Measurements from ENCODE around the gene DNAI4. TPM values are rescaled to one million over a fixed set of nuclear protein-coding genes. Genes with fewer than 3 reads are reported as not detected.

Gene DNAI4
- total RNA-seq, 1 experiment from 2014 or later, result 2.1 TPM

- TF ChIP-seq USF1 (CRISPR knock-in tag; IDR thresholded peaks at IDR 0.05), result no peak; the same call in 1 of the 2 replicates
- TF ChIP-seq RORB (CRISPR knock-in tag; IDR thresholded peaks at IDR 0.05), result no peak
- TF ChIP-seq CDX4 (CRISPR knock-in tag; IDR thresholded peaks at IDR 0.05; ENCODE audit: borderline replicate concordance), result no peak
- TF ChIP-seq JUN (CRISPR knock-in tag; IDR thresholded peaks at IDR 0.05), result no peak
- TF ChIP-seq ZNF281 (CRISPR knock-in tag; IDR thresholded peaks at IDR 0.05), result no peak
- no peak for TF ChIP-seq ARID4B (CRISPR knock-in tag; IDR thresholded peaks at IDR 0.05; ENCODE audit: borderline replicate concordance)
- TF ChIP-seq STAT6 (CRISPR knock-in tag; conservative IDR thresholded peaks at IDR 0.05; ENCODE audit: low read depth), result no peak
- TF ChIP-seq SMAD3 (CRISPR knock-in tag; IDR thresholded peaks at IDR 0.05; ENCODE audit: borderline replicate concordance), result no peak
- no peak for TF ChIP-seq AFF4 (CRISPR knock-in tag; IDR thresholded peaks at IDR 0.05; ENCODE audit: borderline replicate concordance)
- no peak for TF ChIP-seq ZNF232 (CRISPR knock-in tag; IDR thresholded peaks at IDR 0.05)
- TF ChIP-seq MXD4 (CRISPR knock-in tag; IDR thresholded peaks at IDR 0.05; ENCODE audit: borderline replicate concordance), result no peak
- no peak for TF ChIP-seq CTCF (IDR thresholded peaks at IDR 0.05)
- TF ChIP-seq E2F5 (CRISPR knock-in tag; IDR thresholded peaks at IDR 0.05), result peak; percentile 93
- TF ChIP-seq JAZF1 (CRISPR knock-in tag; IDR thresholded peaks at IDR 0.05), result no peak
- no peak for TF ChIP-seq HMGA2 (CRISPR knock-in tag; IDR thresholded peaks at IDR 0.05)
- no peak for TF ChIP-seq NR3C1 (CRISPR knock-in tag; conservative IDR thresholded peaks at IDR 0.05; ENCODE audit: low read depth)
- TF ChIP-seq IRF2 (CRISPR knock-in tag; IDR thresholded peaks at IDR 0.05; ENCODE audit: borderline replicate concordance, low read depth), result no peak
- no peak for TF ChIP-seq ZNF121 (CRISPR knock-in tag; IDR thresholded peaks at IDR 0.05)
- peak; percentile 54; the same call in 1 of the 2 replicates for TF ChIP-seq NFE2L1 (CRISPR knock-in tag; IDR thresholded peaks at IDR 0.05)
- no peak for TF ChIP-seq ZNF219 (CRISPR knock-in tag; IDR thresholded peaks at IDR 0.05; ENCODE audit: borderline replicate concordance)
Measured at GRCh38 chr1:66929999-66930822, 5.6 kb upstream of the DNAI4 start (continued).
